Gastroesophageal sphincter (tissue), 3 donors: Measurements from ENCODE around the gene FBXL19.

ENCODE experiments used
- EP300 ChIP-seq: sonication (generic); formaldehyde crosslinking; IDR thresholded peaks from one replicate; pipeline ENCODE4 v1.6.1; 2017; ENCODE audit warnings: antibody characterized with exemption, mild to moderate bottlenecking
- POLR2A ChIP-seq, 2 donors: fragments of 450-650 bp; IDR thresholded peaks; one replicate each; pipeline ENCODE4 v1.6.1; 2017; ENCODE audit warnings: antibody characterized with exemption in 2 of 2, mild to moderate bottlenecking in 2 of 2, moderate library complexity in 1 of 2
- POLR2AphosphoS5 ChIP-seq: sonication (generic); formaldehyde crosslinking; IDR thresholded peaks from one replicate; pipeline ENCODE4 v1.6.1; 2017; ENCODE audit warnings: antibody characterized with exemption
- TF ChIP-seq, protein P1 (sequence below), 4 experiments: fragments of 200-600 bp in 2 of 4; fragments of 450-650 bp in 2 of 4; sonication (generic) in 1 of 4; IDR thresholded peaks; one replicate each; pipeline ENCODE4 v1.5.1; 2017 to 2019; ENCODE audit warnings: antibody characterized with exemption in 4 of 4, mild to moderate bottlenecking in 2 of 4, moderate library complexity in 2 of 4

DNA sequence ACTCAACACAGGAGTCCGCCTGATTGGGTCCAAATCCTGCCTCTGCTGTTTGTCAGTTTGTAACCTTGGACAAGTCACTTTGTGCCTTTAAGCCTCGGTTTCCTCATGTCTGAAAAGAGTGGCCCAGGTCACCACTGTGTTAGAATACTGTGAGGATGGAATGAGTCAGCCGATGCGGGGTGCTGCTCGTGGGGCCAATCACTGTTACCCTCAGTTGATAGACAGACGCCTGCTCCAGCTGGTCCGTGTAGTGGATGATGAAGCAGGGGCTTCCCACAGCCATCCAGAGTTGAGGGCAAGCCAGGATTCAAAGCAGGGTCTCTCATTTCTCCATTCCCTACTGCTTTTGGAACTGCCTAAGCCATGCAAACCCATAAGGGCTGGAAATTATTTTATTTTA lies 5.8 kb downstream of the FBXL19 start:
- no peak for TF ChIP-seq EP300
- TF ChIP-seq POLR2A (IDR thresholded peaks at IDR 0.05) = no peak
- TF ChIP-seq, protein P1, sequence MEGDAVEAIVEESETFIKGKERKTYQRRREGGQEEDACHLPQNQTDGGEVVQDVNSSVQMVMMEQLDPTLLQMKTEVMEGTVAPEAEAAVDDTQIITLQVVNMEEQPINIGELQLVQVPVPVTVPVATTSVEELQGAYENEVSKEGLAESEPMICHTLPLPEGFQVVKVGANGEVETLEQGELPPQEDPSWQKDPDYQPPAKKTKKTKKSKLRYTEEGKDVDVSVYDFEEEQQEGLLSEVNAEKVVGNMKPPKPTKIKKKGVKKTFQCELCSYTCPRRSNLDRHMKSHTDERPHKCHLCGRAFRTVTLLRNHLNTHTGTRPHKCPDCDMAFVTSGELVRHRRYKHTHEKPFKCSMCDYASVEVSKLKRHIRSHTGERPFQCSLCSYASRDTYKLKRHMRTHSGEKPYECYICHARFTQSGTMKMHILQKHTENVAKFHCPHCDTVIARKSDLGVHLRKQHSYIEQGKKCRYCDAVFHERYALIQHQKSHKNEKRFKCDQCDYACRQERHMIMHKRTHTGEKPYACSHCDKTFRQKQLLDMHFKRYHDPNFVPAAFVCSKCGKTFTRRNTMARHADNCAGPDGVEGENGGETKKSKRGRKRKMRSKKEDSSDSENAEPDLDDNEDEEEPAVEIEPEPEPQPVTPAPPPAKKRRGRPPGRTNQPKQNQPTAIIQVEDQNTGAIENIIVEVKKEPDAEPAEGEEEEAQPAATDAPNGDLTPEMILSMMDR (IDR thresholded peaks at IDR 0.05) = no peak
- TF ChIP-seq POLR2AphosphoS5 = no peak
